Heart left ventricle (tissue), 13 donors: ENCODE results near the gene CDON.

Source experiments
- CTCF ChIP-seq, 12 donors: fragments of 200-600 bp; sonication (generic) in 4 of 12; IDR thresholded peaks; one replicate each; pipeline versions ENCODE4 v1.5.0 to v1.8.0; 2018 to 2022; ENCODE audit warnings: antibody characterized with exemption in 12 of 12, mild to moderate bottlenecking in 5 of 12
- POLR2A ChIP-seq, 2 donors: fragments of 450-650 bp; IDR thresholded peaks; one replicate each; pipeline ENCODE4 v1.6.1; 2017; ENCODE audit warnings: antibody characterized with exemption in 2 of 2, mild to moderate bottlenecking in 2 of 2, moderate library complexity in 2 of 2
- donor health status: ischemic (EF 13 %, LVEDD 7.1; RV severe dilation, severe dysfunction).
- donor health status: DM: no; HTN: yes; CAD: no.
- donor health status: DM: no; HTN: no; CAD: no.
- donor health status: ischemic (EF 25% LVEDD 6.9; RV normal size, moderate dysfunction).
- donor health status: ischemic (EF 25% LVEDD 5.7; RV mildly dilated, moderate dysfunction).
- donor health status: ischemic (EF 35%, LVEDD 5.7; RV mildly dilated, moderate dysfunction).
- donor health status: nonischemic (EF 11% LVEDD 7.7; RV severe dilation, severe dysfunction).
- donor health status: DM: yes; HTN: yes; CAD: no.
- donor health status: PGD.
- donor health status: ischemic (EF 29% LVEDD 5.4; RV normal size, mild dysfunction).
- donor health status: nonischemic (EF 23%, LVEDD 6.1; RV moderate dilation, normal function).

GRCh38 chr11:125947419-125948277, 115.0 kb downstream of the CDON start:
- TF ChIP-seq CTCF (IDR thresholded peaks at IDR 0.05) (no peak), POLR2A (IDR thresholded peaks at IDR 0.05) (no peak)
